ENCODE results near the gene TRIM50. TPM values are rescaled to one million over a fixed set of nuclear protein-coding genes. Genes with fewer than 3 reads are reported as not detected.

The TRIM50 gene
- total RNA-seq = not detected in 2 replicates

GRCh38 chr7:73327922-73328321 is at the start of gene TRIM50, which contains the start of gene FKBP6:
Gene TRIM50, minus strand, starts transcription at chr7:73328082. Its CDS starts 3,295 bp downstream, at chr7:73324787.
Gene FKBP6, plus strand, starts transcription at chr7:73328161. Its CDS starts 268 bp downstream, at chr7:73328429.

GRCh38 chr7:73308665-73309214 is 19.1 kb downstream of the TRIM50 start, which contains the start of gene NSUN5:
Gene NSUN5, minus strand, starts transcription at chr7:73308826. Its CDS starts 36 bp downstream, at chr7:73308790.

Other genes starting within 250 kb of the TRIM50 start
- not detected in 2 replicates for gene SPDYE9, start 242.0 kb downstream of the TRIM50 start, total RNA-seq
- 6.0 and 7.8 TPM in 2 replicates for gene NSUN5, start 19.3 kb downstream of the TRIM50 start, total RNA-seq
- not detected in 2 replicates for gene FKBP6, start 79 bp upstream of the TRIM50 start, total RNA-seq
- 0.27 and 0.94 TPM in 2 replicates for gene FZD9, start 105.7 kb upstream of the TRIM50 start, total RNA-seq
- gene BAZ1B, start 194.2 kb upstream of the TRIM50 start, total RNA-seq = 47.0 and 51.6 TPM in 2 replicates
- gene BCL7B, start 229.6 kb upstream of the TRIM50 start, total RNA-seq = 18.8 and 19.2 TPM in 2 replicates